ENCODE data around the gene CARD19.

GRCh38 chr9:93077367-93077766, 18.6 kb upstream of the CARD19 start:
- TF ChIP-seq, protein P1, sequence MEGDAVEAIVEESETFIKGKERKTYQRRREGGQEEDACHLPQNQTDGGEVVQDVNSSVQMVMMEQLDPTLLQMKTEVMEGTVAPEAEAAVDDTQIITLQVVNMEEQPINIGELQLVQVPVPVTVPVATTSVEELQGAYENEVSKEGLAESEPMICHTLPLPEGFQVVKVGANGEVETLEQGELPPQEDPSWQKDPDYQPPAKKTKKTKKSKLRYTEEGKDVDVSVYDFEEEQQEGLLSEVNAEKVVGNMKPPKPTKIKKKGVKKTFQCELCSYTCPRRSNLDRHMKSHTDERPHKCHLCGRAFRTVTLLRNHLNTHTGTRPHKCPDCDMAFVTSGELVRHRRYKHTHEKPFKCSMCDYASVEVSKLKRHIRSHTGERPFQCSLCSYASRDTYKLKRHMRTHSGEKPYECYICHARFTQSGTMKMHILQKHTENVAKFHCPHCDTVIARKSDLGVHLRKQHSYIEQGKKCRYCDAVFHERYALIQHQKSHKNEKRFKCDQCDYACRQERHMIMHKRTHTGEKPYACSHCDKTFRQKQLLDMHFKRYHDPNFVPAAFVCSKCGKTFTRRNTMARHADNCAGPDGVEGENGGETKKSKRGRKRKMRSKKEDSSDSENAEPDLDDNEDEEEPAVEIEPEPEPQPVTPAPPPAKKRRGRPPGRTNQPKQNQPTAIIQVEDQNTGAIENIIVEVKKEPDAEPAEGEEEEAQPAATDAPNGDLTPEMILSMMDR (optimal IDR thresholded peaks at IDR 0.05 in 1 of 3, IDR thresholded peaks at IDR 0.05 in 1 of 3, conservative IDR thresholded peaks at IDR 0.05 in 1 of 3; ENCODE audit: extremely low read depth in 1 of 3, insufficient read depth in 2 of 3, low read length in 3 of 3) = no peak
- TF ChIP-seq EZH2 (IDR thresholded peaks at IDR 0.05; ENCODE audit: low read length) = no peak
